Lower lobe of right lung (tissue), 2 donors: ENCODE measurements around the gene PDE4D. TPM values are rescaled to one million over a fixed set of nuclear protein-coding genes. Genes with fewer than 3 reads are reported as not detected.
"Not testable (repeated sequence)": the region's sequence is repeated elsewhere in the genome, so short reads cannot be mapped to it uniquely, and the experiment has no call there.

ENCODE experiments used
- ATAC-seq, 2 donors: fragments of 200-7000 bp; cut with Tn5 transposase; one replicate each; pipeline ENCODE4 v1.9.1; 2020 to 2022; ENCODE audit warnings: mild to moderate bottlenecking in 2 of 2, moderate library complexity in 2 of 2
- DNase-seq: peaks from one replicate; pipeline ENCODE4 v3.0.0-alpha.2; 2020
- H3K27ac ChIP-seq: fragments of 200-600 bp; one replicate; pipeline ENCODE4 v1.8.0; 2022
- H3K27me3 ChIP-seq: fragments of 200-600 bp; one replicate; pipeline ENCODE4 v1.8.0; 2022; ENCODE audit warnings: low read depth
- H3K36me3 ChIP-seq: fragments of 200-600 bp; one replicate; pipeline ENCODE4 v1.8.0; 2022; ENCODE audit warnings: mild to moderate bottlenecking
- H3K4me1 ChIP-seq: fragments of 200-600 bp; one replicate; pipeline ENCODE4 v1.8.0; 2022
- H3K4me3 ChIP-seq: fragments of 200-600 bp; one replicate; pipeline ENCODE4 v1.8.0; 2022; ENCODE audit warnings: mild to moderate bottlenecking
- H3K9me3 ChIP-seq: fragments of 200-600 bp; one replicate; pipeline ENCODE4 v1.8.0; 2022
- CTCF ChIP-seq: fragments of 200-600 bp; IDR thresholded peaks from one replicate; pipeline ENCODE4 v1.8.0; 2022; ENCODE audit warnings: antibody characterized with exemption, mild to moderate bottlenecking
- intact Hi-C: fragments of 100-400 bp; cut with DNase I; formaldehyde crosslinking; loops from one replicate; pipeline ENCODE4 v1.11.0; 2022
- total RNA-seq: library from RNA; stranded (reverse); fragmentation: NEBNext Ultra II Directional; extraction: Animal tissue kit (Norgen Biotek cat#: 25700); gene quantifications from one replicate; pipeline ENCODE4 v1.2.1, GENCODE V29; 2021
- donor health status: DM: no; HTN: yes; CAD: no; lungs with severe emphysema.

Gene PDE4D
- total RNA-seq, 1 donor from 2014 or later, result 71.3 TPM

GRCh38 chr5:58963361-58963760 is 930.2 kb downstream of the PDE4D start:
- ATAC-seq (no peak), DNase-seq (no peak)
- Histone ChIP-seq H3K4me1 (no peaks in the 10 kb centered on the region), H3K27ac (no peak overlapping the region), H3K4me3 (no peak overlapping the region), H3K36me3 (no peaks in the 10 kb centered on the region), H3K9me3 (no peaks in the 10 kb centered on the region), H3K27me3 (no peaks in the 10 kb centered on the region)
- intact Hi-C loops, result no loop called here
- no peak for TF ChIP-seq CTCF

GRCh38 chr5:58961631-58962280 is 931.8 kb downstream of the PDE4D start:
- no peaks in the 10 kb centered on the region for H3K36me3 ChIP-seq
- H3K9me3 ChIP-seq, result no peaks in the 10 kb centered on the region
- ATAC-seq (no peak), DNase-seq (no peak)
- H3K27ac ChIP-seq, result no peak overlapping the region
- TF ChIP-seq CTCF, result no peak
- no peaks in the 10 kb centered on the region for H3K27me3 ChIP-seq
- intact Hi-C loops, result no loop called here
- no peak overlapping the region for H3K4me3 ChIP-seq
- no peaks in the 10 kb centered on the region for H3K4me1 ChIP-seq

GRCh38 chr5:58958701-58959100 is 934.8 kb downstream of the PDE4D start:
- Histone ChIP-seq H3K4me3 (no peak overlapping the region), H3K36me3 (no peaks in the 10 kb centered on the region), H3K4me1 (no peaks in the 10 kb centered on the region), H3K9me3 (no peaks in the 10 kb centered on the region), H3K27ac (no peak overlapping the region), H3K27me3 (no peaks in the 10 kb centered on the region)
- no peak for DNase-seq
- ATAC-seq, result no peak
- intact Hi-C loops, result no loop called here
- TF ChIP-seq CTCF, result no peak

GRCh38 chr5:58953218-58953617 is 940.3 kb downstream of the PDE4D start:
- intact Hi-C loops, DNase-seq, H3K27ac ChIP-seq, H3K36me3 ChIP-seq, H3K4me1 ChIP-seq, H3K27me3 ChIP-seq, H3K4me3 ChIP-seq, ATAC-seq, H3K9me3 ChIP-seq: not testable (repeated sequence)

- Histone ChIP-seq H3K4me1 (no peaks in the 10 kb centered on the region), H3K27me3 (no peaks in the 10 kb centered on the region), H3K27ac (no peak overlapping the region), H3K9me3 (no peaks in the 10 kb centered on the region), H3K36me3 (no peaks in the 10 kb centered on the region), H3K4me3 (no peak overlapping the region)
- DNase-seq, result no peak
- no peak for TF ChIP-seq CTCF
- intact Hi-C loops, result no loop called here
- no peak for ATAC-seq
Observed at GRCh38 chr5:58950224-58950623, 943.3 kb downstream of the PDE4D start.

GRCh38 chr5:58946230-58946629 is 947.3 kb downstream of the PDE4D start:
- no peak overlapping the region for H3K27ac ChIP-seq
- no peak for TF ChIP-seq CTCF
- ATAC-seq (no peak), DNase-seq (no peak)
- intact Hi-C loops, result no loop called here
- no peak overlapping the region for H3K4me3 ChIP-seq
- no peaks in the 10 kb centered on the region for H3K9me3 ChIP-seq
- no peaks in the 10 kb centered on the region for H3K27me3 ChIP-seq
- H3K36me3 ChIP-seq, result no peaks in the 10 kb centered on the region
- H3K4me1 ChIP-seq, result no peaks in the 10 kb centered on the region
